Measurements from ENCODE around the gene INO80D.

The INO80D gene

DNA sequence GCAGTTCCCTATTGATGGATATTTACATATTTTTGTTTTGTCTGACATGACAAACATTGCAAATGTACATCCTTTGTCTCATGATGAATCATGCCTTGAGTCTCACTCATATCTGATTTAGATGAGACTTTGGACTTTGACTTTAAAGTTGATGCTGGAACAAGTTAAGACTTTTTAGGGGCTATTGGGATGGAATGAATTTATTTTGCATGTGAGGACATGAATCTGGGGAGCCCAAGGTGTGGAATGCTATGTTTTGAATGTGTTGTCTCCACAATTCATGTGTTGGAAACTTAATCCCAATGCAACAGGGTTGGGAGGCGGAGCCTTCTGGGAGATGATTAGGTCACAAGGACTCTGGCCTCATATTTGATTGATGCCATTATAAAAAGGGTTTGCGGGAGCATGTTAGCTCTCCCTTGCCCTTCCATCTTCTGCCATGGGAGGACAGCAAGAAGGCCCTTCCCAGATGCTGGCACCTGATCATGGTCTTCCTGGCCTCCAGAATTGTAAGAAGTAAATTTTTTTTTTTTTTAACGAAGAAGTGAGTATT is 29.1 kb upstream of the INO80D start:
- ATAC-seq (ENCODE audit: low read depth) (no peak), DNase-seq (ENCODE audit: low spot score) (no peak)
- Histone ChIP-seq H3K27ac (ENCODE audit: poor library complexity, severe bottlenecking) (no peak overlapping the region), H3K4me1 (ENCODE audit: insufficient read depth, poor library complexity, severe bottlenecking) (no peaks in the 10 kb centered on the region), H3K36me3 (ENCODE audit: low read depth) (peaks cover 18% of the 10 kb centered on the region), H3K27me3 (ENCODE audit: insufficient read depth, poor library complexity, severe bottlenecking) (no peaks in the 10 kb centered on the region), H3K4me3 (ENCODE audit: severe bottlenecking) (no peak overlapping the region), H3K9me3 (ENCODE audit: severe bottlenecking) (no peaks in the 10 kb centered on the region)
- no peak for TF ChIP-seq CTCF (IDR thresholded peaks at IDR 0.05; ENCODE audit: poor library complexity, severe bottlenecking)

DNA sequence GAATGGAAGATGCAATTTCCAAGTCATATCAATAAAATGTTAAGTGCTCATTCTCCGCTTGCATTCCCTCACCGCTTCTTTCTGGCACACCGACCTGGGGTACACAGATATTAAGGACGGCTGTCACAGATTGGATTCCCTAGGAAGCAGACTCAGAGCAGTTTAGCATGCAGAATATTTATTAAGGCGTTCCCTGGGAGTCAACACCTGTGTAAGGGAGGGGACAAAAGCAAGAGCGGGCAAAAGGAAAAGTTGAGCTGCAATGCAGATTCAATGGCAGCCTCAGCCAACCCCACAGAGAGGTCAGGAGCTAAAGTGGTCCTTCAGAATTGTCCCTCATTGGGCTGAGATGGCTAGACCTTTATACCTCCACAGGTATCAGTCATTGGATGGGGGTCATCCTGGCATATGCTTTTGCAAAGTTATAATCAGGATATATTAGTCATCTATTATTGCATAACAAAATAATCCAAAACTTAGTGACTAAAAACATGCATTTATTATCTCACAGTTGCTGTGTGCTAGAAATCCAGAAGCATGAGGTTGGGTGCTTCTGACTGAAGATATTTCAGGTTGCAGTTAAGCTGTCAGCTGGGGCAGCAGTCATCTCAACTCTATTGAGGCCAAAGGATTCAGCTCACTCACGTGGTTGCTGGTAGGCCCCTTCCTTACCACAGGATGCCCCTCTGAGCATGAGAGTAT is 27.0 kb upstream of the INO80D start:
- Histone ChIP-seq H3K4me3 (ENCODE audit: severe bottlenecking) (no peak overlapping the region), H3K36me3 (ENCODE audit: low read depth) (peaks cover 14% of the 10 kb centered on the region; the same call in 1 of the 2 replicates), H3K27ac (ENCODE audit: poor library complexity, severe bottlenecking) (no peak overlapping the region), H3K27me3 (ENCODE audit: insufficient read depth, poor library complexity, severe bottlenecking) (no peaks in the 10 kb centered on the region), H3K9me3 (ENCODE audit: severe bottlenecking) (no peaks in the 10 kb centered on the region), H3K4me1 (ENCODE audit: insufficient read depth, poor library complexity, severe bottlenecking) (no peaks in the 10 kb centered on the region)
- no peak for DNase-seq (ENCODE audit: low spot score)
- ATAC-seq (ENCODE audit: low read depth): peak; percentile 21; the same call in 1 of the 3 replicates
- no peak for TF ChIP-seq CTCF (IDR thresholded peaks at IDR 0.05; ENCODE audit: poor library complexity, severe bottlenecking)

GRCh38 chr2:206112108-206112507 is 26.1 kb upstream of the INO80D start:
- Histone ChIP-seq H3K27ac (ENCODE audit: poor library complexity, severe bottlenecking) (no peak overlapping the region), H3K4me3 (ENCODE audit: severe bottlenecking) (no peak overlapping the region), H3K9me3 (ENCODE audit: severe bottlenecking) (no peaks in the 10 kb centered on the region), H3K27me3 (ENCODE audit: insufficient read depth, poor library complexity, severe bottlenecking) (no peaks in the 10 kb centered on the region), H3K4me1 (ENCODE audit: insufficient read depth, poor library complexity, severe bottlenecking) (no peaks in the 10 kb centered on the region), H3K36me3 (ENCODE audit: low read depth) (peaks cover 7% of the 10 kb centered on the region; the same call in 1 of the 2 replicates)
- no peak for DNase-seq (ENCODE audit: low spot score)
- ATAC-seq (ENCODE audit: low read depth): no peak; the same call in 2 of the 3 replicates
- TF ChIP-seq CTCF (IDR thresholded peaks at IDR 0.05; ENCODE audit: poor library complexity, severe bottlenecking): no peak

- Histone ChIP-seq H3K4me1 (ENCODE audit: insufficient read depth, poor library complexity, severe bottlenecking) (peaks cover 7% of the 10 kb centered on the region), H3K9me3 (ENCODE audit: severe bottlenecking) (no peaks in the 10 kb centered on the region), H3K27ac (ENCODE audit: poor library complexity, severe bottlenecking) (no peak overlapping the region), H3K36me3 (ENCODE audit: low read depth) (no peaks in the 10 kb centered on the region), H3K27me3 (ENCODE audit: insufficient read depth, poor library complexity, severe bottlenecking) (no peaks in the 10 kb centered on the region), H3K4me3 (ENCODE audit: severe bottlenecking) (no peak overlapping the region)
- DNase-seq (ENCODE audit: low spot score) (no peak), ATAC-seq (ENCODE audit: low read depth) (no peak)
- TF ChIP-seq CTCF (IDR thresholded peaks at IDR 0.05; ENCODE audit: poor library complexity, severe bottlenecking): no peak
These were observed 22.7 kb upstream of the INO80D start for GRCh38 chr2:206108713-206109112.

DNA sequence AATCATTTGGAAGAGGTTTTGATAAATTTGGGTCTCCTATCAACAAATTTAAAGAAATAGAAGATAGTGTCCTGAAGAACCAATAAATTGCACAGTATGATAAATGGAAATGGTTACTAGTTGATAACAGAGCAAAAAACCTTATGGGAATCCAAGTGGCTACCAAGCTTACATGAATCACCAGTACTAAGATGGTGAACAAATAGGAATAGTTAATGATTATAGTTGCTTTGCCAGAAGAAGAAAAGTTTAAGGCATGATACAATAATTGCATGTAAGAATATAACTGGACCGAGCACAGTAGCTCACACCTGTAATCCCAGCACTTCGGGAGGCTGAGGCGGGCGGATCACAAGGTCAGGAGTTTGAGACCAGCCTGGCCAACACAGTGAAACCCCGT is 19.6 kb upstream of the INO80D start:
- DNase-seq (ENCODE audit: low spot score): no peak
- H3K27ac ChIP-seq (ENCODE audit: poor library complexity, severe bottlenecking): peak overlapping the region; percentile 36

More for the DNA sequence above, 19.6 kb upstream of the INO80D start:
- peaks cover 7% of the 10 kb centered on the region for H3K4me1 ChIP-seq (ENCODE audit: insufficient read depth, poor library complexity, severe bottlenecking)
- H3K36me3 ChIP-seq (ENCODE audit: low read depth): no peaks in the 10 kb centered on the region
- no peak overlapping the region for H3K4me3 ChIP-seq (ENCODE audit: severe bottlenecking)
- no peaks in the 10 kb centered on the region for H3K27me3 ChIP-seq (ENCODE audit: insufficient read depth, poor library complexity, severe bottlenecking)
- no peaks in the 10 kb centered on the region for H3K9me3 ChIP-seq (ENCODE audit: severe bottlenecking)
- ATAC-seq (ENCODE audit: low read depth): no peak
- TF ChIP-seq CTCF (IDR thresholded peaks at IDR 0.05; ENCODE audit: poor library complexity, severe bottlenecking): no peak

Data from RWPE2 (cell line).